ENCODE measurements around the gene PTGR2.
"Not testable (repeated sequence)": the region's sequence is repeated elsewhere in the genome, so short reads cannot be mapped to it uniquely, and the experiment has no call there.

Gene PTGR2

DNA sequence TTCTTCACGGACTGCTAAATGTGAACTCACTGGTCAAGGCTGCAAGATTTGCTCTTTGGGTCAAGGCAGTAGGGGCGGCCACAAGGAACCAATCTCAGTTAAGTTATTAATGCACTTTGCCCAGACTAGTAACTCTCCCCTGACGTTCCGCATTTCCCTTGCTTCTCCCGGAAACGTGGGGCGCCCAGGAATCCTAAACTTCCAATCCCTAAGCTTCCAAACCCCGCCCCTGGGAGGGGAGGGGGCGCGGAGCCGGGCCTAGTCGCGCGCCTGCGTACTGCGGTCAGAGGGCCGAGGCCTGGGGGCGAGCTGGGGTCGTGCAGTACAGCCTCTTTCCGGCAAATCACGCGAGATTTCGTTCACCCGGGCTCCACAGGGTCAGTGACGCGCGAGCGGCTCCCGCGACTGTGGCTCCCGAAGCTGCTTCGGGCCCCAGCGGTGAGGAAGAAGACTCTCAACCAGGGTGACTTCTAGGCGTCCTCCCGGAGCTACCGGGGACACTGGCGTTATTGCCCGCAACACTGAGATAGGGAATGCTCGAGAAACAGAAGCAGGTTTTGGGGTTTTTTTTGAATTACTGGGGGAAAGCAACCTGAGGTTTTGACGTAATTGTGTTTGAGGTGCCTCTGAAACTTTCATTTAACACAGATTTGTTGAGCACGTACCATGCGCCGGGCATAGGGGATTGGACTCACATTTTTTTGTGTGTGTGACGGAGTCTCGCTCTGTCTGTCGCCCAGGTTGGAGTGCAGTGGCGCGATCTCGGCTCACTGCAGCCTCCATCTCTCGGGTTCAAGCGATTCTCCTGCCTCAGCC lies at the start of gene PTGR2:
Gene PTGR2 (plus strand): TSS at position 265 of the 816 bp plus-strand sequence. CDS start 7,032 bp downstream, outside the sequence.
- DNase-seq: peak; percentile 40

DNA sequence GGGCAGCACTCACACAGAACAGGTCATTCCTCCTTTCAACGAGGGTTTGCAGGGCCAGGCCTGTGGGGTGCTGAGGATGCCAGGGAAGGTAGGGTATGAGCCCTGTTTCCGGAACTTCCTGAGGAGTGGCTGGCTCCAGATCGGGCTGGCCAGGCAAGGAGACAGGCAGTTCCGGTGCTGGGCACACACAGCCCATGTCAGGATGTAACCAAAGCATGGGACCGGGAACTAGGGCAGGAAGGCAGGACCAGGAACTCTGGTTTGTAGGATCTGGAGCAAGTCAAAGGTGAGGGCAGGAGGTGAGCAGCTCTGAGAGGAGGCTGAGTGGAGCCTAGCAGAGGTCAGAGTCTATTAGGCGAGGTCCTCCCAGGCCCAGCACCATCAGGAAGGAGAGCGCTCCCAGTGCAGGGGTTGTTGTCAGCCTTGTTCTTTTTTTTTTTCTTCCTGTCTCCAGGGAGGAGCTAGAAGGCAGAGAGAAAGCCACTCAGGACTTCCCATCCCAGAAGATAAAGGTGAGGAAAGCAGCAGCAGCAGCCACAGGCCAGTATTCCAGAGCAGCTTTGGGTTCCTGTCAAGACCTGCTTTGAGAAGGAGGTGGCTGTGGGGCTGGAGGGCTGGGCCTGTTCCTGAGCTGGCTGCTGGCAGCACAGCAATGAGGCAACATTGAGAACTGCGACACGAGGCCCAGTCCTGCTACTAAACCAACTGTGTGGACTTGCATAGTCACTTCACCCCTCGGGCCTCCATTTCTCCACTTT lies 49.0 kb upstream of the PTGR2 start:
- no peak for DNase-seq

GRCh38 chr14:73804636-73805035 lies 47.0 kb upstream of the PTGR2 start:
- no peak for DNase-seq

DNA sequence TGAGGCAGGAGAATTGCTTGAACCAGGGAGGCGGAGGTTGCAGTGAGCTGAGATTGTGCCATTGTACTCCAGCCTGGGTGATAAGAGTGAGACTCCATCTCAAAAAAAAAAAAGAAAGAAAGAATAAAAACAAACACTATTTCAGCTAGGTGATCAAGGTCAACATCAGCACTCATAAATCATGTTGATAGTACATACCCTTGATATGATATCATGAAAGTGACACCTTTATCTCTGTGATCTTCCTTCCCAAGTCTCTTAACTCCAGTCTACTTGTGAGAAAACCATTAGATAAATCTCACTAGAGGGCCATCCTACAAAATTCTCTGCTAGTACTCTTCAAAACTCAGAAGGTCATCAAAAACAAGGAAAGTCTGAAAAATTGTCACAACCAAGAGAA lies 44.2 kb upstream of the PTGR2 start:
- DNase-seq: no peak

DNA sequence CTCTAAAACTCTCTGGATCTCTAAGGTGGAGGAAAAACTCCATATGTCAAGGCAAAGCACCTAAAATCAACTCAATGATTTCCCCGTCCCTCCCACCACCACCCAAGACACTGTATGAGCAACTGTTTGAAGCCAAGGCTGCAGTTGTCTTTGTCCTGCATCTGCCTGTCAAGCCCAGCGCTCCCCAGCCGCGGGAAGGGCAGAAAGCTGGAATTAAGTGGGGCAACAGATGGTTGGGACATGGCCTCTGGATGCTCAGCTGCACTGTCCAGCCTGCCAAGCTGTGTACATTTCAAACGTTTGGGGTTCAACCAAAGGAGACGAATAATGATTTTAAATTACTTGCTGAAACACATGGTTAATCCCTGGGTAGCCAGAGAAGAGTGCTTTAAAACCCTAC lies 42.2 kb upstream of the PTGR2 start:
- no peak for DNase-seq

GRCh38 chr14:73810478-73811163 lies 41.0 kb upstream of the PTGR2 start:
- no peak for DNase-seq

- no peak for DNase-seq
These were observed 40.5 kb upstream of the PTGR2 start for GRCh38 chr14:73811164-73811503.

DNA sequence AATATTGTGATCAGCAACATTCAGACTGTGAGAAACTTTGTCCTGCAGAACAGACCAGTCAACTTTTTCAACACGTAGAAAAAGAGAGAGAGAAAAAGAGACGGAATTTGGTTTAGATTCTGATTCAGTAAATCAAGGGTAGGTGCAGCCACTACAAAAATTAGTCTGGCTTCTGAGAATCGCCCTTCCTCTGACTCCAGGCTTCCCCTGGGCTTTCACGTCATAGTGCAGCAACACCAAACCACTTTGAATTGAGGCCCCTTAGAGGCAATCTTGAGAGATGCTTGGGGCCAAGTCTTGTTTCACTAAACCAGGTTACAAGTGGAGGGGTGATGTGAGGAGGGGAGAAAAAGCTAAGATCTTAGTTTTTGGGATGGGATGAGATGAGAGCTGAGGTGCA lies 37.5 kb upstream of the PTGR2 start:
- DNase-seq: no peak

DNA sequence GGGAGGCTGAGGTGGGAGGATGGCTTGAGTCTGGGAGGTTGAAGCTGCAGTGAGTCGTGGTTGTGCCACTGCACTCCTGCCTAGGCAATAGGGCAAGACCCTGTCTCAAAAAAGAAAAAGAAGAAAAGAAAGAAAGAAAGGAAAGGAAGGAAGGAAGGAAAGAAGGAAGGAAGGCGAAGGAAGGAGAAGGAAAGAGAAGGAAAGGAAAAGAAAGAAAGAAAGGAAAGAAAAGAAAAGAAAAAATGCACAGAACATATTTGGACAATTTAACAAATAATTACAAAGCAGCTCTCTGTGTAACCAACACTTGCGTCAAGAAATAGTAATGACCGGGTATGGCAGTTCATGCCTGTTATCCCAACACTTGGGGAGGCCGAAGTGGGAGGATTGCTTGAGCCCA lies 35.8 kb upstream of the PTGR2 start:
- no peak for DNase-seq

- no peak for DNase-seq
These were observed 35.2 kb upstream of the PTGR2 start for GRCh38 chr14:73816393-73816816.

GRCh38 chr14:73817020-73817655 lies 34.5 kb upstream of the PTGR2 start:
- no peak for DNase-seq

DNA sequence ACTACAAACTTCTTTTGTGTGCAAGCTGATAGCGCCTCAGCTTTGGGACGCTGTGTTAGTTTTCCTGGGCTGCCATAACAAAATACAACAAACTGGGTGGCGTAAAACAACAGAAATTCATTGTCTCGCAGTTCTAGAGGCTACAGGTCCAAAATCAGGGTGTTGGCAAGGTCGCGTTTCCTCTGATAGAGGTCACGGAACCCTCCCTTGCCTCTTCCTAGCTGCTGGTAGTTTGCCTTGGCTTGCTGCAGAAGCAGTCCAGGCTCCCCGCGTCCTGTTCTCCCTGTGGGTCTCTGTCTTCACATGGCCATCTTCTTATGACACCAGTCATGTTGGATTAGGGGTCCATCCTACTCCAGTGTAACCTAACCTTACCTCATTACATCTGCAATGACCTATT lies 32.8 kb upstream of the PTGR2 start:
- DNase-seq: no peak

DNA sequence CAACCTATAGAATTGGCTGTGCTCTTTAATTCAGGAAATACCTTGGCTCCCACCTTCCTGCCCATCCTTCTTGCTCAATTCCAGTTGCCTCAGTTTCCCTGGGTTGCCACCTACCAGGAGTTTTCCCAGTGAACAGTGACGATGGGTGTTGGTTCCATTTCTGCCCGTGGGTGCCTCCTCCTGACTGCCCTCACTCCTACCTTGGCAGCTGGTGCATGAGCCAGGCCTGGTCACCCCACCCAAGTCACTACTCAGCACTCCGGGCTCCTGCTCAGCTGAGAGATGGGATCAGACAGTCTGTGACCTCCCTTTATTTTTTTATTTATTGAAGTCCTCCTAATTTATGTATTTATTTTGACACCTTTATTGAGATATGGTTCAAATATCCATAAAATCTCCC lies 31.0 kb upstream of the PTGR2 start:
- no peak for DNase-seq

DNA sequence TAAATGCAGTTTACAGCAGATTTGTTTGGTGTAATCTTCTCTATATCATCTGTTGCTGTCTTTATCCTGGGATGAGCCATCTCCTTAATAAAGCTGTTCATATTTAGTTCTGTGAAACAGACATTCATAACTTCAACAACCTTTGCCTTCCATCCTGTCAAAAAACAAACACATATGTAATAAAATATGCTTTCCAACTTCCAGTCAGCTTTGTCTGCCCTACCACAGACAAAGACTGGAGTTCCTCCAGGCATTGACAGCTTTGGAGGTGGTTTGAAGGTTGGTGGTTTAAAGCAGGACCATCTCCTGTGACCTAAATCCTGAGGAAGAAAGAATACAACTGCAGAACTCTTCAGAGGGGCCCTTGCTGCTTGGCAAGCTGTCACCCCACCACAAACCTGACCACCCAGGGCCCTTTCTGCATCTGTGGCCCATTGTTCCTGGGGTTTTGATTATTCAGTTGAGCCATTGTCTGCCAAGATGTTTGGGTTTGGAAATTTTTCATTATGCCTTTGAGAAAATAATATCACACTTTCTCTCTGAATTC lies 28.2 kb upstream of the PTGR2 start:
- no peak for DNase-seq

DNA sequence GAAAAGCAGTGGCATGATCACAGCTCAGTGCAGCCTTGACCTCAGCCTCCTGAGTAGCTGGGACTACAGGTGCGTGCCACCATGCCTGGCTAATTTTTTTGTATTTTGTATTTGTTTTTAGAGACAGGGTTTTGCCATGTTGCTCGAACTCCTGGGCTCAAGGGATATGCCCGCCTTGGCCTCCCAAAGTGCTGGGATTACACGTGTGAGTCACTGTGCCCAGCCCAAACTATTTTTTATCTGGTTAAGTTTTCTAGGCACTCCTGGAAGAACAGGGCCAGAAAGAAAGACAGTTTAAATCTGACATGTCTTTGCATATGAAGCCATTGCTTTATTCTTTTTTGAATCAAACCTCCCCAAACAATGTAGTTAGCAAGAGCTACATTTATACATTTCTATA lies 27.5 kb upstream of the PTGR2 start:
- DNase-seq: no peak

GRCh38 chr14:73824536-73824935 lies 27.1 kb upstream of the PTGR2 start:
- DNase-seq: no peak

- peak; percentile 2 for DNase-seq
These were observed 26.0 kb upstream of the PTGR2 start for GRCh38 chr14:73825551-73826188.

- DNase-seq: not testable (repeated sequence)
These were observed 24.4 kb upstream of the PTGR2 start for GRCh38 chr14:73827190-73827589.

GRCh38 chr14:73829071-73829470 lies 22.6 kb upstream of the PTGR2 start:
- DNase-seq: no peak

- no peak for DNase-seq
These were observed 21.9 kb upstream of the PTGR2 start for GRCh38 chr14:73829526-73830431.

DNA sequence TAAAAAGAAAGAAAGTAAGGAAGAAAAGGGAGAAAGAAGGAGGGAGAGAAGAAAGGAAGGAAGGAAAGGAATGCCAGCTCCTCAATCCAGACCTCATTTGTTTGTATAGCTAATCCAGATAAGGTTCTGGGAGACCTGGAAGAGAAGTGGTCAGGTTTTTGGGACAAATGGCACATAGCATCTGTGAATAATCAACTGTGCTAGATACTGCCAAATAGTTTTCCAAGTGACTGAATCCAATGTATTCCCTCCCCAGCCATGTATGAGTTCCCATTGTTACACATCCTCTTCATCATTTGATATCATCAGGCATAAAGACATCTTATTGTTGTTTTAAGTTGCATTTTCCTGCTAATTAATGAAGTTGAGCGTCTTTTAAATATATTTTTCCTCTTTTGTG lies 18.6 kb upstream of the PTGR2 start:
- no peak for DNase-seq

Data from GOT3 (cell line).